Mesodermal cell (in vitro differentiated cells): ENCODE data around the gene TIAM2.
A peak's percentile ranks its signal among the peaks of the same experiment; 100 is the strongest.
"Not testable (repeated sequence)": the region's sequence is repeated elsewhere in the genome, so short reads cannot be mapped to it uniquely, and the experiment has no call there.

Experiments
- H3K27ac ChIP-seq: 2 replicates; pipeline ENCODE4 v1.7.0; 2013; ENCODE audit warnings: mild to moderate bottlenecking, low read depth, low read length, moderate library complexity; ENCODE audit not compliant: severe bottlenecking
- H3K36me3 ChIP-seq: 2 replicates; pipeline ENCODE4 v1.7.1; 2013; ENCODE audit warnings: mild to moderate bottlenecking, low read length, moderate library complexity; ENCODE audit not compliant: control insufficient read depth, insufficient read depth
- H3K4me1 ChIP-seq: one replicate; pipeline ENCODE4 v1.7.1; 2013; ENCODE audit warnings: mild to moderate bottlenecking, low read length; ENCODE audit not compliant: insufficient read depth, control insufficient read depth, poor library complexity, severe bottlenecking
- H3K4me3 ChIP-seq: 2 replicates; pipeline ENCODE4 v1.7.0; 2013; ENCODE audit warnings: low read length, control low read depth, mild to moderate bottlenecking; ENCODE audit not compliant: insufficient read depth, poor library complexity, severe bottlenecking; ENCODE audit errors: extremely low read depth
- H3K9me3 ChIP-seq: 2 replicates; pipeline ENCODE4 v1.7.1; 2013; ENCODE audit warnings: mild to moderate bottlenecking, low read length, moderate library complexity; ENCODE audit not compliant: control insufficient read depth
- WGBS, 2 experiments: methylation state at CpG; one replicate each; pipeline ENCODE4 v1.1.5; 2013; ENCODE audit warnings: missing lambda C conversion rate in 2 of 2; ENCODE audit not compliant: insufficient coverage in 2 of 2; 5-methylcytosine and 5-hydroxymethylcytosine counted together

TIAM2 gene

GRCh38 chr6:155100591-155100990 lies 105.5 kb downstream of the TIAM2 start:
- H3K4me3 ChIP-seq: no peak overlapping the region
- 94 to 98% methylated on average over 6 of the region's 6 CpGs for WGBS, 2 experiments
- H3K9me3 ChIP-seq: no peaks in the 10 kb centered on the region
- no peaks in the 10 kb centered on the region for H3K4me1 ChIP-seq
- no peak overlapping the region for H3K27ac ChIP-seq
- no peaks in the 10 kb centered on the region for H3K36me3 ChIP-seq

DNA sequence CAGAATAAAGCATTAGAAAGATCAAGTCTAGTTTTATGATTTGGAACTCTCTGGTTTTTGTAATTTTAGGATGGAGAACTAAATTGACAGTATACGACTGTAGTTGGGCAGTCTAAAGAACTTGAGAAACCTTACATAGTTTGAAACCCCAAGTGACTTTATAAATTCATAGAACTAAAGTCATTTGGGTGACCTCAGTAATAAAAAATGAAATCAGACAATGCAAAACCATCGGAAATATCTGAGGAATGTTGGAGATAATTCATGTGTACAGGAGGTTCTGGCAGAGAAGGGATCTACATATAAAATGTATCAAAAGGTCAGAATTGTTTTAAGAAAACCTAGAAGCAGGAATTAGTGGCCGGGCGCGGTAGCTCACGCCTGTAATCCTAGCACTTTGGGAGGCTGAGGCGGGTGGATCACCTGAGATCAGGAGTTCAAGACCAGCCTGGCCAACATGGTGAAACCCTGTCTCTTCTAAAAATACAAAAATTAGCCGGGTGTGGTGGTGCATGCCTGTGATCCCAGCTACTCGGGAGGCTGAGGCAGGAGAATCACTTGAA lies 108.0 kb downstream of the TIAM2 start:
- not testable (repeated sequence) for H3K4me3 ChIP-seq, H3K27ac ChIP-seq, H3K36me3 ChIP-seq, H3K9me3 ChIP-seq
- H3K4me1 ChIP-seq: peaks cover 19% of the 10 kb centered on the region
- WGBS, 2 experiments: 95 to 97% methylated on average over 7 of the region's 9 CpGs

GRCh38 chr6:155103816-155104366 lies 108.8 kb downstream of the TIAM2 start:
- 71 to 94% methylated on average over 3 of the region's 5 CpGs for WGBS, 2 experiments

DNA sequence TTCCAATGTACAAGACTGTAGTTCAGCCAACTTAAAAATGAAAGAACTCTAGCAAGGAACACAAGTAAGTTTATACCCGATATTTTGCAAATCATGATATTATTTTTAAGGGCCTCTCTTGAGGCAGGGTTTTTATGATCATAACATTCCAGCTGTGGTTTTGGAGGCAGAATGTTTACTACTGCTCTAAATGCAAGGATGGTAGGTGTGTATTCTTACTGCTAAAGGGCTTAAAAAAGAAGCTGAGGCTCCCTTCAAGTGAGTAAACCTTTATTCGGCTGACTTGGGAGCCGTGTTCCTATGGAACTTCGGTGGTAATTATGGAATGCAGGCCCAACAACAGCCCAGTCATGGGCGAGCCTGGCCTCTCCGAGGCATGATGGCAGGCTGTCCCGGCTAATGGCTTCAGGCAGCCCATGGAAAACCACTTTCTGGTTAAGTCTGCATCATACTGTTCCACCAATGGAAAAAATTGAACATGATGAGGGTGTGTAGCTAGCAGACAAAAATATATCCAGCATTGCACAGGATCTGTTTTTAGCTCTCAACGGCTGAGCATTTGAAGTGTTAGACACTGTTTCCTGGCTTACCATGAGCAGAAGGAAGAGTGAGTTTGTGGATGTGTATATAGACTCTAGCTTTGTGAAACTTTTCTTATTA lies 111.5 kb downstream of the TIAM2 start:
- Histone ChIP-seq H3K27ac (peak overlapping the region; percentile 36), H3K4me3 (no peak overlapping the region)
- 92% methylated on average over 4 of the region's 8 CpGs for WGBS, 2 experiments

More at GRCh38 chr6:155103816-155104366, 108.8 kb downstream of the TIAM2 start:
- H3K4me3 ChIP-seq: no peak overlapping the region
- H3K4me1 ChIP-seq: peaks cover 22% of the 10 kb centered on the region
- no peaks in the 10 kb centered on the region for H3K36me3 ChIP-seq
- no peak overlapping the region for H3K27ac ChIP-seq
- H3K9me3 ChIP-seq: no peaks in the 10 kb centered on the region

GRCh38 chr6:155107432-155108069 lies 112.4 kb downstream of the TIAM2 start:
- Histone ChIP-seq H3K4me3 (no peak overlapping the region), H3K4me1 (peaks cover 22% of the 10 kb centered on the region), H3K36me3 (no peaks in the 10 kb centered on the region), H3K9me3 (no peaks in the 10 kb centered on the region), H3K27ac (no peak overlapping the region)
- 84 to 88% methylated on average over 6 of the region's 7 CpGs for WGBS, 2 experiments

More for the DNA sequence above, 111.5 kb downstream of the TIAM2 start:
- H3K36me3 ChIP-seq: no peaks in the 10 kb centered on the region
- no peaks in the 10 kb centered on the region for H3K9me3 ChIP-seq
- H3K4me1 ChIP-seq: peaks cover 22% of the 10 kb centered on the region

GRCh38 chr6:155108070-155108820 lies 113.1 kb downstream of the TIAM2 start:
- Histone ChIP-seq H3K4me1 (peaks cover 22% of the 10 kb centered on the region), H3K36me3 (no peaks in the 10 kb centered on the region), H3K9me3 (no peaks in the 10 kb centered on the region), H3K4me3 (no peak overlapping the region), H3K27ac (peak overlapping the region; percentile 50)
- 73 to 88% methylated on average over 3 to 9 of the region's 11 CpGs for WGBS, 2 experiments

DNA sequence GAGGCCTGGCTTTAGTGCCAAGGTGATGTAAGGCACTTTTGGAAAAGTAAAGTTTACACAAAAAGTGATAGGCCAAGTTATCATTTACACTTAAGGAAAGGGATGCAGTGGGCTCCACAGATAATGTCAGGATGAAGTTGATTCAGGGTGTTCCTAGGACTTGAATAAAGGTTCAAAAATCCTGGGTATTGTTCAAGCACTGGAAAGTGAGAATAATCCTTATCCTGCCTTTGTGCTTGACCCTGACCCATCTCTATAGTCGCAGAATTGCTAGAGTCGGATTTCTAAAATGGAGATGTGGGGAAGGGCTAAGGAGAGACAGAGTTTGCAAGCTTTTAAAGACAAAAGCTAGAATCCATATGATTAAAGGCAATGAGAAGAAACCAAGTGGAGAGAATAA lies 115.6 kb downstream of the TIAM2 start:
- 56 to 83% methylated on average over 2 of the region's 2 CpGs for WGBS, 2 experiments
- H3K27ac ChIP-seq: no peak overlapping the region
- no peaks in the 10 kb centered on the region for H3K9me3 ChIP-seq
- H3K4me3 ChIP-seq: no peak overlapping the region
- H3K36me3 ChIP-seq: no peaks in the 10 kb centered on the region
- peaks cover 22% of the 10 kb centered on the region for H3K4me1 ChIP-seq

DNA sequence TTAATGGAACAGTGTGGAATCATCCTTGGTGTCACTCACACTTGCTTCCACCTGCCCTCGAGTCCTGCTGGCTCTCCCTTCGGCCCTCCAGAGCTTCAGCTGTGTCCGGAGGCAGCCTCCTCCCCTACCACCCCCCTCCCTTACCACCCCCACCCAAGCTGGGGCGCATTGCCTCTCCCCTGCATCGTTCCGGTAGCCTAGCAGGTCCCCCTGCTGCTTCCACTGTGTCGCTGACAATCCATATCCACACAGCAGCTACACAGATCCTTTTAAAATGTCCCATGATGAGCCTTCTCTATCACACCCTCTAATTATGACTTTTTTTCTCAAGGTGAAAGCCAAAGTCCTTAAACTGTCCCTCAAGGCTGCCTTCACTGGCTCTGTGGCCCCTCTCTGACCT lies 117.6 kb downstream of the TIAM2 start:
- Histone ChIP-seq H3K36me3 (no peaks in the 10 kb centered on the region), H3K27ac (no peak overlapping the region), H3K4me1 (peaks cover 14% of the 10 kb centered on the region), H3K9me3 (no peaks in the 10 kb centered on the region), H3K4me3 (no peak overlapping the region)
- 61 to 68% methylated on average over 4 to 7 of the region's 7 CpGs for WGBS, 2 experiments

DNA sequence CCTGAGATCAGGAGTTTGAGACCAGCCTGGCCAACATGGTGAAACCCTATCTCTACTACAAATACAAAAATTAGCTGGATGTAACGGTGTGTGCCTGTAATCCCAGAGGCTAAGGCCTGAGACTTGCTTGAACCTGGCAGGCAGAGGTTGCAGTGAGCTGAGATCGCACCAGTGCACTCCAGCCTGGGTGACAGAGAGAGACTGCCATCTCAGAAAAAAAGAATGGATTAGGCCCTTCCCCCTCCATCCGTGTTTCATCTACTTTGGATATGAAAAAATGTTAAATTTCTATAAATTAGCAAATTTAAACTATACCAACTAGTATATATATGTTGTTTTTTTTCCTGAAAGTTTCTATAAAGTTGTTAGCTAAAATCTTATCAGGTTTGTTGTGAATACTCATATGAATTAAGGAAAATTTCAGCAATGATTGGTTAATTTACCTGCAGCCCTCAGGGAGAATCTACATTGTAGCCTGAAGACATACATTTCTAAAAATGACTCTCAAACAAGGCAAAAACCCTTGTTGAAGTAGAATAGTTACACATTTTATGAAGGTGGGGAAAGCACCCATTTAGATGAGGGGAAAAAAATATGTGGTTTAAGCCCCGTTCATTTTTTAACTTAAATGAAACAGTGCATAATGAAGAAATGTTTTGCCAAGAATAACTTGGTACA lies 120.9 kb downstream of the TIAM2 start:
- Histone ChIP-seq H3K4me1 (peaks cover 20% of the 10 kb centered on the region), H3K4me3 (no peak overlapping the region), H3K36me3 (no peaks in the 10 kb centered on the region), H3K9me3 (no peaks in the 10 kb centered on the region), H3K27ac (no peak overlapping the region)
- 75 to 90% methylated on average over 2 to 3 of the region's 4 CpGs for WGBS, 2 experiments

DNA sequence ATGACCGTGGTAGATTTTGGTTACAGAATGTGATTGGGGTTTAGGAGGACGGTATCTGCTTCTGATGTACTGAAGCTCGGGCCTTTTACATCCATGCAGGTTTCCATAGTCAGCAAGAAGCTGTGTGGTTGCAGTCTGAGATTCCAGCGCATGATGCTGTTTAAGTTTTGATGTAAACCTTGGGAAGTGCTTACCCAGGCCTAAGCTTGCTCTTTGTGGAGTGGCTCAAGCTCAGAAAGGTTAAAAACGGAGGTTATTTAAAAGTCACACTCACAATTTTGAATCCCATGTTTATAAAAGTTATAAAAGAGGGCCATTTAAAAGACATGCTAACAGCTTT lies 121.4 kb downstream of the TIAM2 start:
- peaks cover 25% of the 10 kb centered on the region for H3K4me1 ChIP-seq
- 87 to 94% methylated on average over 3 to 4 of the region's 5 CpGs for WGBS, 2 experiments
- H3K9me3 ChIP-seq: no peaks in the 10 kb centered on the region
- no peak overlapping the region for H3K27ac ChIP-seq
- H3K4me3 ChIP-seq: no peak overlapping the region
- H3K36me3 ChIP-seq: no peaks in the 10 kb centered on the region
